GM12865 (cell line): ENCODE data around the gene ARHGEF19.
A peak's percentile ranks its signal among the peaks of the same experiment; 100 is the strongest.

ENCODE experiments used
- DNase-seq: peaks from one replicate; pipeline ENCODE4 v3.0.0; 2010; ENCODE audit warnings: low read depth
- H3K4me3 ChIP-seq: 2 replicates; pipeline ENCODE4 v1.5.1; 2011; ENCODE audit warnings: mild to moderate bottlenecking, low read depth, low read length, control low read depth
- TF ChIP-seq, protein P1 (sequence below): IDR thresholded peaks from 2 replicates; pipeline ENCODE4 v1.5.1; 2011; ENCODE audit warnings: low read length, control low read depth, low read depth, inconsistent platforms; ENCODE audit not compliant: insufficient read depth; ENCODE audit errors: missing control alignments

The ARHGEF19 gene

DNA sequence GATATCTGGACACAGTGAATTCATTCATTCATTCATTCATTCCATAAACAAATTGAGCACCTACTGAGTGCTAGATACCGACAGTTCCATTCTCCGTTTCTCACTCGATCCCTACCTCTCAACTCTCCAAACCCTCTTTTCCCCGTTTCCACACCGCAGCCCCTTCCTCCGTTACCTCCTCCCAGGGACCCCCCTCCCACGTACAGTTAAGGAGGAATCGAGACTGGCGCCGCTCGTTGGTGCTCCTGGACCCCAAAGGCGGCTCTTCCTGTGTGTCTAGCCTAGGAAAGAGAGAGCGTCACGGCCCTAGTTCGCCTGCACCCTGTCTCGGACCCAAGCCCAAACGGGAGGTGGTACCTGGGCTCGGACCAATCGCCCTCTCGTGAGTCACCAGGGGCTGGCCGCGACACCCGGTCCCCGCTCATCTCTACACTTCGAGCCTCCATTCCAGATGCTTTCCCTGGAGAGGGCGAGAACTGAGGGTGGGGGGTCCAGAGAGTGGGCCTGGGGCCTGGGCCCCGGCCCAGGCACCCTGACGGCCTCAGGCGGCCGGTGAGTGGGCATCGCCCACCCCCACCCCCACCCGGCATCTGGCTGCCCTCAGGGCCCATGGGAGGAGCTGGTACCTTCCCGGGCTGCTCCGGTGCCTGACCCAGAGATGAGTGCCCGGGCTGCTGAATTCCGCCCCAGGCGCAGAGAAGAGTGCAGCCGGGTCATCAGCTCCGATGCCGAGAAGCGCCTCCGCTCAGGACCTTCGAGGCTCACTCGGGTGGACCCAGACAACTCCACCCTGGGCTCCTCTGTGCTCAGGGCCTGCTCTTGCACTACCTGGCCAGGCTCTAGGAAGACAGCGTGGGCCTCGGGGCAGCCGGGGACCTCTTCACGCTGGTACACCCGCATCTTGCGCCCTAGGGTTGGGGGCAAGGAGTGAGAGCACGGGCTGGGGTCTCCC, 4.9 kb downstream of the ARHGEF19 start:
- H3K4me3 ChIP-seq = peak overlapping the region; percentile 56
- TF ChIP-seq, protein P1, sequence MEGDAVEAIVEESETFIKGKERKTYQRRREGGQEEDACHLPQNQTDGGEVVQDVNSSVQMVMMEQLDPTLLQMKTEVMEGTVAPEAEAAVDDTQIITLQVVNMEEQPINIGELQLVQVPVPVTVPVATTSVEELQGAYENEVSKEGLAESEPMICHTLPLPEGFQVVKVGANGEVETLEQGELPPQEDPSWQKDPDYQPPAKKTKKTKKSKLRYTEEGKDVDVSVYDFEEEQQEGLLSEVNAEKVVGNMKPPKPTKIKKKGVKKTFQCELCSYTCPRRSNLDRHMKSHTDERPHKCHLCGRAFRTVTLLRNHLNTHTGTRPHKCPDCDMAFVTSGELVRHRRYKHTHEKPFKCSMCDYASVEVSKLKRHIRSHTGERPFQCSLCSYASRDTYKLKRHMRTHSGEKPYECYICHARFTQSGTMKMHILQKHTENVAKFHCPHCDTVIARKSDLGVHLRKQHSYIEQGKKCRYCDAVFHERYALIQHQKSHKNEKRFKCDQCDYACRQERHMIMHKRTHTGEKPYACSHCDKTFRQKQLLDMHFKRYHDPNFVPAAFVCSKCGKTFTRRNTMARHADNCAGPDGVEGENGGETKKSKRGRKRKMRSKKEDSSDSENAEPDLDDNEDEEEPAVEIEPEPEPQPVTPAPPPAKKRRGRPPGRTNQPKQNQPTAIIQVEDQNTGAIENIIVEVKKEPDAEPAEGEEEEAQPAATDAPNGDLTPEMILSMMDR = no peak
- no peak for DNase-seq

DNA sequence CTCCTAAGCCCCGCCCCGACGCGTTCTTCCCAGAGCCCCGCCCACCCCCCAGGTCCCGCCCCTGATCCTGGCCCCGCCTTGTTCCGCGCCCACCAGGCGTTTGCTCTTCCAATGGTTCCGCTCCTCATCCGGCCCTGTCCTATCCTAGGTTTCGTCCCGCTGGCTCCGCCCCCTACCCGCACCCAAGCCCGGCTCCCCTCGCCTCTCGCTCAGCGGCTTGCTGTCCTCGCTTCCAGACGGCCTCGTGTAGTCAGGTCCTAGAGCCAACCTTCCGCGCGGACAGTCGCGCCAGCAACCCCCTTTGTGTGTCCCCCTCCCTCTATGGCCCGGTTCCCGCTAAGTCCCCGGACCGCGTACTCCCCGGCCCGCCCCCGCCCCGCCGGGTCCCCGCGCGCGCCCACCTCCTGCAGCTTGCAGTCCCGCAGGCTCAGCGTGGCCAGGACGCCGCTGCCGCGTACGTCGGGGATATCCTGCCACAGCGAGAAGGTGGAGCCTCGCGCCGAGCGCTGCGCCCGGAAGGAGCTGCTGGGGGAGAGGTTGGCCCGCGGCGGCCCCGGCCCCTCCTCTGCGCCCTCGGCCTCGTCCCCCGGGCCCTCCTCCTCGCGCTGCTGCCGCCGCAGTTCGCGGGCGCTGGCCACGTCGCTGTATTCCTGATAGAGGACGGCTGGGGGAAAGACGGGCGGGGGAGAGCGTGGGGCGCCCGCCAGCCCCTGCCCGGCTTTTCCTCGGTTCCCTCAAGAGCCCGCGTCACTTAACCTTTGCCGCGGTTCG, 5.7 kb downstream of the ARHGEF19 start:
- TF ChIP-seq, protein P1 = no peak
- peak; percentile 86 for DNase-seq
- peak overlapping the region; percentile 56 for H3K4me3 ChIP-seq

DNA sequence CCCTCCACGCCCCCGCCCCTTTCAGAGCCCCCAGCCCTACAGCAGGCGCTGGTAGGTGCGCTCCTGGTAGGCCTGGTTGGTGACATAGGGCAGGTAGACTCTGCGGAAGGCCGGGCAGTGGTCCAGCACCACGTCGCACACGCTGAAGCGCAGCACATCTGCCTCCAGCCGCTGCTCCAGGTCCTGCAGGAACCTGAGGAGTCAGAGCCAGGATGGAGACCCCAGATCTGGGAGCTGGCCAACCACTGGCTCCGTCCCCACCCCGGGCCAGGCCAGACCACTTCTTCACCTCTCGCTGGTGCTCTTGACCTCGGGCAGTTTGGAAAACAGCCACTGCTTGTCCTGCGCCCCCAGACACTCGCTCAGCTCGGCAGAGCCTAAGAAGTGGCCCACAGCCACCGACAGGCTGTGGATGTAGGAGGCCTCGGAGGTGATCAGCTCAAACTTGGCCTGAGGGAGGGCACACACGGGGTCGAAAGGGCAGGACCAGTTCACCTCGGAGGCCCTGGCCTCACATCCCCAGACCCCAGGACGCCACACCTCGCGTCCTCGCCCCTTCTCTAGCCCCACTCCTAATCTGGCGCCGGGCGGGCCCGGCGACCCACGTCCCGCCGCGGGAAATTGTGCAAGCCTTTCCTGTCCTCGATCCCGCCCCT, 6.4 kb downstream of the ARHGEF19 start:
- TF ChIP-seq, protein P1 = no peak
- H3K4me3 ChIP-seq = peak overlapping the region; percentile 24
- DNase-seq = no peak

DNA sequence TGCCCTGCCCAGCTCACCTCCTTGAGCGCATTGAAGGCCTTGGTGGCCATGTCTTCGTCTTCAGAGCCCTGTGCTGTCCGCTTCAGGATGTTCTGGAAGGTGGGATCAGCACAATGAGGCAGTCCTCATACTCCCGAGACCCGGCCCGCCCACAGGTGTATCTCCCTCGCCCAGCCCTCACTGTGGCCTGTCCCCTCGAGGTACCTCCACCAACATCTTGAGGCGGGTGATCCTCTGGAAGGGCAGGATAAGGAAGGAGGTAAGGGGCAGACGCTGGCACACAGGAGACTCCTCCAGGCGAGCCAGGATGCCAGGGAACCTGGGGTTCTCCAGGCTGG, 7.1 kb downstream of the ARHGEF19 start:
- TF ChIP-seq, protein P1 = no peak
- DNase-seq = no peak
- no peak overlapping the region for H3K4me3 ChIP-seq

DNA sequence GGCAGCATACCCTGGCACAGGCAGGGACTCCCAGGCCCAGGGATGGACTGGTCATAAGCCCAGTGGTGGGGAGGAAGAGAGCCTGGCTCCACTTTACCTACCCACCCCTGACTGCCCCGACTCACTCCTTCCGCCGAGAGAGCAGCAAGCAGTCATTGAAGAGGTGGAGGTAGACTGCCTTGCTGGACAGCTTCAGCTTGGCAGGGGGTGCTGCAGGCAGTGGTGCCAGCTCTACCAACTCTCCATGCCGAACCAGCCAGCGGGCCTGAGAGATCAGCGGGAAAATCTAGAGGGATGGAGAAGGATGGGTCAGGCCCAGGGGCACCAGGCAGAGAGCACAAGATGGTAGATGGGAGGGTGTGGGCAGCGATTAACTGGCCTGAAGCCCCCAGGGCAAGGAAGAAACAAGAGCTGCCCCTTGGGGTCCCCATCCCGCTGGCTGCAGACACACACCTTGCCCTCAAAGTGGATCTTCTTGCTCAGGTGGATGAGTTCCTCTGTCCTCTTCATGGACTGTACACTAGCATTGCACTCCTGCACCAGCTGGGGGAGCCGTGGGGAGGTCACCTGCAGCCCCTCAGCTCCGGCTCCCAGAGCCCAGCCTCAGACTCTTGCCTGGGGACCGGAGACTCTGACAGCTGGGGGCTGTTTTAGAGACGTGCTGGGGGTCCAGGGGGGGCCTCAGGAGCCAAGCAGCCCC, 7.7 kb downstream of the ARHGEF19 start:
- no peak for DNase-seq
- TF ChIP-seq, protein P1 = peak; percentile 29
- no peak overlapping the region for H3K4me3 ChIP-seq

DNA sequence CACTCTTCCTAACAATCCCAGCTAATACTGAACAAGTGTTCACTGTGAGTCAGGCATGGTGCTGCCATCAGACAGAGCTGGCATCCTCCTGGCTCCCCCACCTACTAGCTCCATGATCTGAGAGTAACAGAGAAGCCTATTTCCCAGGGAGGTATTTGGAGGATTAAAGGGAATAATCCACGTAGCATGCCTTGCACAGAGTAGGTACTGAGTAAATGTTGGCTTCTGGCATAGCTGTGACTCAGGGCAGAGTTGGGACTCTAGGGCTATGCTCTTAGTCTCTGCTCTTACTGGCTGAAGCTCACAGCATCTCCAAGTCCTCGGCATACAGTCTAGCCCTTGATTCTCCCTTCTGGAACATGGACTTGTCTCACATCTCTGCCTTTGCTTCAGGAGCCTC, 8.2 kb downstream of the ARHGEF19 start:
- TF ChIP-seq, protein P1 = no peak
- no peak for DNase-seq

More for the DNA sequence above, 8.2 kb downstream of the ARHGEF19 start:
- no peak overlapping the region for H3K4me3 ChIP-seq
